ENCODE results near the gene GNPTG.

Gene GNPTG

GRCh38 chr16:1347286-1347855, 4.4 kb upstream of the GNPTG start:
- no peak for DNase-seq (ENCODE audit: low spot score)

DNA sequence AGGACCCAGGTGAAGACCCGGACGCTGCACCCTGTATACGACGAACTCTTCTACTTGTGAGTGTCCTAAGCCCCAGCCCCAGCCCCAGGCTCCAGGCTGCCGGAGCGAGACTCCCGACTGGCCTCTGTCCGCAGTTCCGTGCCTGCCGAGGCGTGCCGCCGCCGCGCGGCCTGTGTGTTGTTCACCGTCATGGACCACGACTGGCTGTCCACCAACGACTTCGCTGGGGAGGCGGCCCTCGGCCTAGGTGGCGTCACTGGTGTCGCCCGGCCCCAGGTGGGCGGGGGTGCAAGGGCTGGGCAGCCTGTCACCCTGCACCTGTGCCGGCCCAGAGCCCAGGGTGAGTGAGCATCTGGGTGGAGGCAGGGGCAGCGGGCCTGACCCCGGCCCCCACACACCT, 3.8 kb upstream of the GNPTG start:
- no peak for DNase-seq (ENCODE audit: low spot score)

- DNase-seq (ENCODE audit: low spot score) = no peak
These were observed 3.3 kb upstream of the GNPTG start for GRCh38 chr16:1348441-1348840.

GRCh38 chr16:1348926-1349325, 2.8 kb upstream of the GNPTG start:
- DNase-seq (ENCODE audit: low spot score) = no peak

DNA sequence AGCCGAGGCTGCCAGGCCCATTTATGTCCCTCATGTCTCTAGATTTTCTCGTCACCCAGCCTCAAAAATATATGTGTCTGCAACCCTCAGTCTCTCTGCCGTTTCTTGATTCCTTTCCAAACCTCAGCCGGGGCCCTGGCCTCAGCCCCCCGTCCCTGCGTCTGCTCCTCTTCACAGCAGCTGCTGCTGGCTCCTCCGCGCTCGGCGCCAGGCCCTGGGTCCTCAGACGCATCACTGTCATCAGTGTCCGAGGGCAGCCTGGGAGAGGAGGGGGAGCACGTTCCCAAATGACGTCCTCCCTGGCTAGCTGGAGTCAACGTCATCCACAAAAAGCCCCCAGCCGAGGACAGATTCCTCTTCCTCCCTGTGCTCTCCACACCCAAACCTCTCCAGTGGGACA, 2.4 kb upstream of the GNPTG start:
- DNase-seq (ENCODE audit: low spot score) = no peak

DNA sequence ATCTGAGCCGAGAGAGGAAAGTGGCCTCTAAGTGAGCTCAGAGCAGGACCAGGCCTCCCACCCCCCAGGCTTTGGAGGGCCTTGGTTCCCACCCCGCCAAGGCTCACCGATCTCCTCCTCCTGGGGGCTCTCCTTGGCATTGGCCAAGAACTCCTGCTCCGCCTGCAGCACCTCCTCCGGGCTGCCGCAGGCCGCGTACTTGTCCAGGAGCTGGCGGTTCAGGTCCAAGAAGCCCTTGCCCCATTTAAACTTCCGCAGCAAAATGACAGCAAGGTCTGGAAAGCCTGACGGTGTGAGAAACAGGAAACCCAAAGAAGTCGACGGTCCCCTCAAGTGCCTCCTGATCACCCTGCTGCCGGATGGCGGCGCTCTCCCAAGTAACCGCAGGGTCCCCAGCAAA, 1.8 kb upstream of the GNPTG start:
- DNase-seq (ENCODE audit: low spot score) = no peak

DNA sequence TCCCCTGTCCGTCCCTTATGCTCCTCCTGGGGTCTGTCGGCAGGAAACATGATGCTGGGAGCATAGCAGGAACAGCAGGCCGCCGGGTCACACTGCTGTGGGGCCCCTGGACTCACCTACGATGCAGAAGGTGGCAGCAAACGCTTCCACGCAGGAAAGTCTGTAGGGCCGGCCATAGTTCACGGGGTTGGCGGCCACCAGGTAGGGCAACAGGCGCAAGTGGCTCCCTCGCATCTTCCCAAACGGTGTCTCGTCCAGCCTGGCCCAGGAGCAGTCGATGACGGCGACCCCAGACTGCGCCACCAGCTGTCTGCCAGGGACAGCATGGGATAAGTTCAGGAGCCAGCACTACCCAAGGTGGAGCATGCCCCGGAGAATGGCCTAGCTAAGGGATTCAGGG, 1.0 kb upstream of the GNPTG start:
- DNase-seq (ENCODE audit: low spot score) = no peak

- DNase-seq (ENCODE audit: low spot score) = no peak
These were observed 533 bp upstream of the GNPTG start for GRCh38 chr16:1351215-1351581.

GRCh38 chr16:1354815-1355540, 3.2 kb downstream of the GNPTG start:
- no peak for DNase-seq (ENCODE audit: low spot score)

- DNase-seq (ENCODE audit: low spot score) = no peak
These were observed 3.9 kb downstream of the GNPTG start for GRCh38 chr16:1355591-1355990.

- DNase-seq (ENCODE audit: low spot score) = no peak
These were observed 4.5 kb downstream of the GNPTG start for GRCh38 chr16:1356061-1356900.

- DNase-seq (ENCODE audit: low spot score) = no peak
These were observed 6.3 kb downstream of the GNPTG start for GRCh38 chr16:1357906-1358566.

DNA sequence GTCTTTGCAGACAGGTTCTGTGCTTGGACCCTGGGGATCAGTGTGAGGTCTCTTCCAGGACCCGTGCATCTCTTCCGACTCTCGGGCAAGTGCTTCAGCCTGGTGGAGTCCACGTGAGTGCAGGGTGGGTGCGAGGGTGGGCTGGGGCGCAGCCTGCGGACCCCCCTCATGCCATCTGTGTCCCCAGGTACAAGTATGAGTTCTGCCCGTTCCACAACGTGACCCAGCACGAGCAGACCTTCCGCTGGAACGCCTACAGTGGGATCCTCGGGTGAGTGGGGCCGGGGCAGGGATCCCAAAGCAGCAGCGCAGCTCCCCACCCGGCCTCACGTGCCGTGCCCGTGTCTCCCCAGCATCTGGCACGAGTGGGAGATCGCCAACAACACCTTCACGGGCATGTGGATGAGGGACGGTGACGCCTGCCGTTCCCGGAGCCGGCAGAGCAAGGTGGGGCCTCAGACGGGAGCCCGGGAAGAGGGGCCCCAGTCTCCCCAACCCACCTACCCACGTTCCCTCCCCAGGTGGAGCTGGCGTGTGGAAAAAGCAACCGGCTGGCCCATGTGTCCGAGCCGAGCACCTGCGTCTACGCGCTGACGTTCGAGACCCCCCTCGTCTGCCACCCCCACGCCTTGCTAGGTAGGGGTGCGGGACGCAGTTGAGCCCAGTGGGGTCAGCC, 10.1 kb downstream of the GNPTG start:
- DNase-seq (ENCODE audit: low spot score) = no peak

DNA sequence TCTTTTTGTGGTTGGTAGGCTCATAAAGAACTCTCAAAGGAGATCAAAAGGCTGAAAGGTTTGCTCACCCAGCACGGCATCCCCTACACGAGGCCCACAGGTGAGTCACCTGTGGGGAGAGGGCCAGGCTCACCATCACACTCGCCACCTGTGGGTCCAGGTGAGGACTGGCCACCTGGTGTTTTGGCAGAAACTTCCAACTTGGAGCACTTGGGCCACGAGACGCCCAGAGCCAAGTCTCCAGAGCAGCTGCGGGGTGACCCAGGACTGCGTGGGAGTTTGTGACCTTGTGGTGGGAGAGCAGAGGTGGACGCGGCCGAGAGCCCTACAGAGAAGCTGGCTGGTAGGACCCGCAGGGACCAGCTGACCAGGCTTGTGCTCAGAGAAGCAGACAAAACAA, 11.1 kb downstream of the GNPTG start:
- no peak for DNase-seq (ENCODE audit: low spot score)

DNA sequence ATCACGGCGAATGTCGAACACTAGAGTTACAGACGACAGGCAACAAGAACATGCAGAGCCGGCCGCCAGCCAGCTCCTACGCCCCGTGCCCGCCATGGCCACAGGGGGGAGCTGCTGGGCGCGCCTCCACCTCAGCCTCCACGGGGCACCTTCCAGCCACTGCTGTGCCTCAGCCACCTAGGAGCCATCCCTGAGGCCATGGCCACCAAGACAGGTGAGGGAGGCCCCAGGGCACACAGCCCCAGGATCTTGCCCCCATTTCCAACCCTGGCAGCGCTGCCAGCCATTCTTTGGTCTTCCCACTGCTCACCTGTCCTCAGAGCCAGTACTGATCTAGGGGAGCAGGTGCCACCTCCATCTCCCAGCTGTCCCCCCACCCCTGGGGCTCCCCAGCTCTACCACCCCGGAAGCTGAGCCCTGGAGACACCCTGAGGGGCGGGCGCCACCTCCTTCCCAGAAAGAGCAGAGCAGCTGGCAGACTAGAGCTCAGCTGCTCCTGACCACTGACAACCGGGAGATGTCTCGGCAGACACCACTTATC, 11.8 kb downstream of the GNPTG start:
- DNase-seq (ENCODE audit: low spot score) = no peak

GRCh38 chr16:1364510-1364909, 12.8 kb downstream of the GNPTG start:
- no peak for DNase-seq (ENCODE audit: low spot score)

GRCh38 chr16:1366060-1366711, 14.5 kb downstream of the GNPTG start:
- DNase-seq (ENCODE audit: low spot score) = no peak

- no peak for DNase-seq (ENCODE audit: low spot score)
These were observed 15.1 kb downstream of the GNPTG start for GRCh38 chr16:1366712-1367299.

GRCh38 chr16:1367486-1368174, 15.9 kb downstream of the GNPTG start:
- DNase-seq (ENCODE audit: low spot score) = no peak
